ENCODE measurements around the gene LRRC4C.

The LRRC4C gene

DNA sequence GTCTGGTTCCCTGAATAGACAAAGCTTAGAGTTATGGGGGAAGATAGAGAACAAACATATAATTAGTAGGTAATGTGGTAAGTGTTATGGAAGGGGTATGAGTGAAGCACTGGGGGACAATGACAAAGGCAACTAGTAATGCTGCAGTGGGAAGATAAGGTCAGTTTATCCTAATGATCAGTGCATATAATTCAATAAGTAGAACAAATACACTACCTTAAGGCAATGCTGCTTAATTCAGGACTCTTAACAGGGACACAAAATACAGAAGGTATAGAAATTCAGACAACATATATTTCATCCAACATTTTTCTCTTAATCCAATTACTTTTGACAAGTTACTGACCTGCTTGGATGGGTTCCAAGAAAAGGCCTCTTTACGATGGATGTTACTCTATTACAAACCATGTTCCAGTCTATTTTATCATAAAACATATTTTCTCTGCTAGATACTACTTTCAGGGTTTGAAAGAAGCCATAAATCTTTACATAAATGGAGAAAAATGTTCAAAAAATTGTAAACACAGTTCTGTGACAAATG is 1186.2 kb downstream of the LRRC4C start:
- Histone ChIP-seq H3K4me1 (ENCODE audit: control insufficient read depth, insufficient read depth, low read length) (peaks cover 3% of the 10 kb centered on the region), H3K36me3 (ENCODE audit: control insufficient read depth, insufficient read depth, low read length) (no peaks in the 10 kb centered on the region), H3K27me3 (ENCODE audit: control insufficient read depth, insufficient read depth, low read length, poor library complexity, severe bottlenecking) (no peaks in the 10 kb centered on the region), H3K27ac (ENCODE audit: insufficient read depth, low read depth, low read length, poor library complexity, severe bottlenecking) (no peak overlapping the region), H3K4me3 (ENCODE audit: insufficient read depth, low read depth, low read length) (no peak overlapping the region), H3K9me3 (ENCODE audit: control insufficient read depth, low read length) (no peaks in the 10 kb centered on the region)
- 89 to 95% methylated on average over 1 of the region's 1 CpG for WGBS, 2 experiments

DNA sequence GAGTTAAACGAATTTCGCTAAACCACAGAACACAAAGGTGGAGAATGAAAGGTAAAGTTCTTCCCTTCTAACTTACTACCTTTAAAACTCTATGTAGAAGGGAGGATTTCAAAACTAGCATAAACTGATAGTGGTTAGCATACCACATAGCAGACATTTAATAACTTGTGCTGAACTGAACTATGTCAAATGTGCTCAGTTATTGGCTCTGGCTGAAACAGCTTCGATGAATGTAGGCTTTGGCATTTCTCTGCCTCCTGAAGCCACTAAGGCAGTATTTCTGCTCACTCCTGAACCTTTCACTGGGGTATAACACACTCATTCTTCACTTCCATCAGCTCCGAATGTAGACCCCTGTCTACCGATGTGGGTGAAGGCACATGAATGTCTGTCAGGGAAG is 1188.1 kb downstream of the LRRC4C start:
- no peaks in the 10 kb centered on the region for H3K36me3 ChIP-seq (ENCODE audit: control insufficient read depth, insufficient read depth, low read length)
- no peaks in the 10 kb centered on the region for H3K27me3 ChIP-seq (ENCODE audit: control insufficient read depth, insufficient read depth, low read length, poor library complexity, severe bottlenecking)
- peaks cover 3% of the 10 kb centered on the region for H3K4me1 ChIP-seq (ENCODE audit: control insufficient read depth, insufficient read depth, low read length)
- H3K27ac ChIP-seq (ENCODE audit: insufficient read depth, low read depth, low read length, poor library complexity, severe bottlenecking), result no peak overlapping the region
- H3K4me3 ChIP-seq (ENCODE audit: insufficient read depth, low read depth, low read length), result no peak overlapping the region
- 92 to 96% methylated on average over 3 to 4 of the region's 5 CpGs for WGBS, 2 experiments
- no peaks in the 10 kb centered on the region for H3K9me3 ChIP-seq (ENCODE audit: control insufficient read depth, low read length)

GRCh38 chr11:40269865-40270264 is 1189.6 kb downstream of the LRRC4C start:
- Histone ChIP-seq H3K4me1 (ENCODE audit: control insufficient read depth, insufficient read depth, low read length) (peaks cover 3% of the 10 kb centered on the region), H3K9me3 (ENCODE audit: control insufficient read depth, low read length) (no peaks in the 10 kb centered on the region), H3K4me3 (ENCODE audit: insufficient read depth, low read depth, low read length) (no peak overlapping the region), H3K27ac (ENCODE audit: insufficient read depth, low read depth, low read length, poor library complexity, severe bottlenecking) (no peak overlapping the region), H3K36me3 (ENCODE audit: control insufficient read depth, insufficient read depth, low read length) (no peaks in the 10 kb centered on the region), H3K27me3 (ENCODE audit: control insufficient read depth, insufficient read depth, low read length, poor library complexity, severe bottlenecking) (no peaks in the 10 kb centered on the region)
- 91 to 98% methylated on average over 2 of the region's 2 CpGs for WGBS, 2 experiments

DNA sequence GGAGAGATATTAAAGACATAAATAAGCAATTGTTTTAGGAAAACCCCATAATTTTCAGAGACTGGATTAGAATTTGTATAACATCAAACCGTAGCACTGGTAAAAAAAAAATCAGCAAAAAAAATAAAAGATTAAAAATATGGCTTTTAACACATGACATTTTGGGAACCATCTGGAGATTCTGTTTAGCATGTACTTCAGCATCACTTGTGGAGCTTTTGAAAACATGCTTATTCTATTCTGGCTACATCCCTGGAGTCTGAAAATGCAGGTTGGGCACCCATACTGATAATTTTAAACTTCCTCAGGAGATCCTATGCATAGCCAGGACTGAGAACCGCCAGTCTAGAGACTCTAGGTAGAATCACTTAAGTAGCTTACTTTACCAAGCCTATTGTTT is 1190.9 kb downstream of the LRRC4C start:
- Histone ChIP-seq H3K4me1 (ENCODE audit: control insufficient read depth, insufficient read depth, low read length) (no peaks in the 10 kb centered on the region), H3K36me3 (ENCODE audit: control insufficient read depth, insufficient read depth, low read length) (no peaks in the 10 kb centered on the region), H3K27ac (ENCODE audit: insufficient read depth, low read depth, low read length, poor library complexity, severe bottlenecking) (no peak overlapping the region), H3K9me3 (ENCODE audit: control insufficient read depth, low read length) (no peaks in the 10 kb centered on the region), H3K4me3 (ENCODE audit: insufficient read depth, low read depth, low read length) (no peak overlapping the region), H3K27me3 (ENCODE audit: control insufficient read depth, insufficient read depth, low read length, poor library complexity, severe bottlenecking) (no peaks in the 10 kb centered on the region)
- 89 to 90% methylated on average over 1 to 2 of the region's 2 CpGs for WGBS, 2 experiments

DNA sequence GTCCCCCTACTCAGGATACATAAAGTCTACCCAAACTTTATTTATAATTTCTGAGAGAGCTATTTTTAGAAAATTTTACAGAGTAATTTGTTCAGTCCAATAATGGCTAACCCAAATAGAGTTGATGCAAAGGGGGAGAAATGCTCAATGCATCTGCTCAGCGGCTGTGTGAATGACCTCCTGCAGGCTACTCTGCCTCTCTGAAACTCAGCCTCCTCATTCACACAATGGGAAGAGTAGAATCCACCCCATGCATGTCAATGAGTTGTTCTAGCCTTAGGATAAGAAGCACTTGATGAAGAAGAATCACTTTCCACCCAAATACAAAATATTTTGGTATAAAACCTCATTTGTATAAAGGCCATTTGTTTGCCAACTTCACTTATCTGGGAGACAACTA is 1204.0 kb downstream of the LRRC4C start:
- H3K9me3 ChIP-seq (ENCODE audit: control insufficient read depth, low read length), result no peaks in the 10 kb centered on the region
- no peaks in the 10 kb centered on the region for H3K4me1 ChIP-seq (ENCODE audit: control insufficient read depth, insufficient read depth, low read length)
- no peak overlapping the region for H3K4me3 ChIP-seq (ENCODE audit: insufficient read depth, low read depth, low read length)
- no peak overlapping the region for H3K27ac ChIP-seq (ENCODE audit: insufficient read depth, low read depth, low read length, poor library complexity, severe bottlenecking)
- WGBS, 2 experiments, result 10 to 17% methylated on average over 1 of the region's 1 CpG
- no peaks in the 10 kb centered on the region for H3K36me3 ChIP-seq (ENCODE audit: control insufficient read depth, insufficient read depth, low read length)
- H3K27me3 ChIP-seq (ENCODE audit: control insufficient read depth, insufficient read depth, low read length, poor library complexity, severe bottlenecking), result no peaks in the 10 kb centered on the region

DNA sequence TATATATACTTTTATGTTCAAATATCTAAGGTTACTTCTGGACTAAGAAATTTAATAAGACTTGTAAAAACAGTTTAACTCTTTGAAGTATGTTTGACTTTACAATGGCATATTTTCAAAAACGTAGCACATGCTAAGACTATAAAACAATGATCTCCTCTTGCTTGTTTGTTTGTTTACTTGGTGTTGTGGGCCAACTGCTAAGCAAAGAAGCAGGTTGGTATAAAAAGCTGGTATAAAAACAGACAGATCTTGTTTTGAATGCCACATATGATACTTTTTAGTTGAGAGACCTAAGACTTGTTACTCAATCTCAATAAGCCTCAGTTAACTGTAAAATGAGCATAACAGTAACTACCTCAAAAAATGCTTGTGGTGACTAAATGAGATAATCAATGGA is 1206.3 kb downstream of the LRRC4C start:
- no peaks in the 10 kb centered on the region for H3K4me1 ChIP-seq (ENCODE audit: control insufficient read depth, insufficient read depth, low read length)
- H3K36me3 ChIP-seq (ENCODE audit: control insufficient read depth, insufficient read depth, low read length), result no peaks in the 10 kb centered on the region
- H3K4me3 ChIP-seq (ENCODE audit: insufficient read depth, low read depth, low read length), result no peak overlapping the region
- no peaks in the 10 kb centered on the region for H3K9me3 ChIP-seq (ENCODE audit: control insufficient read depth, low read length)
- no peak overlapping the region for H3K27ac ChIP-seq (ENCODE audit: insufficient read depth, low read depth, low read length, poor library complexity, severe bottlenecking)
- WGBS, 2 experiments, result 100% methylated on average over 1 of the region's 1 CpG; no CpG with 5 or more reads in 1 of the 2 experiments
- H3K27me3 ChIP-seq (ENCODE audit: control insufficient read depth, insufficient read depth, low read length, poor library complexity, severe bottlenecking), result no peaks in the 10 kb centered on the region

DNA sequence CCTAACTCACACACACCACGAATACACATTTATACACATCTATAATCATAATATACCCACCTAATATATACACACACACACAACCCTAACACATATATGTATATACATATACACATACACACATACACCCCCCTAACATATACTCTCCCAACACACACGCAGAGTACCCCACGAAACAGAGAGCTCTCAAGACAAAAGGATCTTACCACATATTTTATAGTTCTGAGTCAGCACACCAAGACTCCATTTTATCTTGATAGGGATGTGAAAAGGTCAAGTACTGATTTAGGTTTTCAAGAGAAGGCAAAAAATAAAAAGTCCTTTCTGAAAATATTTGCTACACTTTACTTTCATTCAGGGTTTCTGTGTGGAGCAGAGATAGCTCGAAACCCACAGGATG is 1207.2 kb downstream of the LRRC4C start:
- 94 to 98% methylated on average over 3 to 4 of the region's 4 CpGs for WGBS, 2 experiments
- Histone ChIP-seq H3K9me3 (ENCODE audit: control insufficient read depth, low read length) (no peaks in the 10 kb centered on the region), H3K4me3 (ENCODE audit: insufficient read depth, low read depth, low read length) (no peak overlapping the region)

DNA sequence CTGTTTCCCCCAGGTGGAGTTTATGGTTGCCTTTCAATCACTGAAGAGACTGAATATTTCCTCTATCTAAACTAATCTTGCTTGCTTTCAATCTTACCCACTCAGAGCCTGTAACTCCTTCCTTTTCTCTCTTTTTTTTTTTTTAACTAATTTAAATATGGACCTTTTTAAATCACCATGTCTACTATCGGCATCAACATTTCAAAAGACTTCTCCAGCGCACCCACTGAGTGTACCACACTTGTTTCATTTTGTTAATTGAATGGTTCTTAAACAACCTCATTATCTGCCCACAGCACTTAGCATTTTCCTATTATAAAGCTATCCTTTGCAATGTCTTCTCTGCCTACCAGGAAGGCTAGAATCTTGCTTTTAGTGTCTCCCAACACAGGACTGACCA is 1212.5 kb downstream of the LRRC4C start:
- Histone ChIP-seq H3K36me3 (ENCODE audit: control insufficient read depth, insufficient read depth, low read length) (no peaks in the 10 kb centered on the region), H3K27ac (ENCODE audit: insufficient read depth, low read depth, low read length, poor library complexity, severe bottlenecking) (no peak overlapping the region), H3K4me1 (ENCODE audit: control insufficient read depth, insufficient read depth, low read length) (no peaks in the 10 kb centered on the region)

More for the DNA sequence above, 1207.2 kb downstream of the LRRC4C start:
- H3K4me1 ChIP-seq (ENCODE audit: control insufficient read depth, insufficient read depth, low read length), result no peaks in the 10 kb centered on the region
- no peaks in the 10 kb centered on the region for H3K36me3 ChIP-seq (ENCODE audit: control insufficient read depth, insufficient read depth, low read length)
- no peaks in the 10 kb centered on the region for H3K27me3 ChIP-seq (ENCODE audit: control insufficient read depth, insufficient read depth, low read length, poor library complexity, severe bottlenecking)
- H3K27ac ChIP-seq (ENCODE audit: insufficient read depth, low read depth, low read length, poor library complexity, severe bottlenecking), result no peak overlapping the region

GRCh38 chr11:40241524-40242051 is 1217.9 kb downstream of the LRRC4C start:
- Histone ChIP-seq H3K27ac (ENCODE audit: insufficient read depth, low read depth, low read length, poor library complexity, severe bottlenecking) (no peak overlapping the region), H3K4me3 (ENCODE audit: insufficient read depth, low read depth, low read length) (no peak overlapping the region), H3K27me3 (ENCODE audit: control insufficient read depth, insufficient read depth, low read length, poor library complexity, severe bottlenecking) (no peaks in the 10 kb centered on the region), H3K36me3 (ENCODE audit: control insufficient read depth, insufficient read depth, low read length) (no peaks in the 10 kb centered on the region), H3K4me1 (ENCODE audit: control insufficient read depth, insufficient read depth, low read length) (no peaks in the 10 kb centered on the region), H3K9me3 (ENCODE audit: control insufficient read depth, low read length) (no peaks in the 10 kb centered on the region)

More for the DNA sequence above, 1212.5 kb downstream of the LRRC4C start:
- Histone ChIP-seq H3K27me3 (ENCODE audit: control insufficient read depth, insufficient read depth, low read length, poor library complexity, severe bottlenecking) (no peaks in the 10 kb centered on the region), H3K4me3 (ENCODE audit: insufficient read depth, low read depth, low read length) (no peak overlapping the region), H3K9me3 (ENCODE audit: control insufficient read depth, low read length) (no peaks in the 10 kb centered on the region)
- 0 to 11% methylated on average over 2 of the region's 2 CpGs for WGBS, 2 experiments

DNA sequence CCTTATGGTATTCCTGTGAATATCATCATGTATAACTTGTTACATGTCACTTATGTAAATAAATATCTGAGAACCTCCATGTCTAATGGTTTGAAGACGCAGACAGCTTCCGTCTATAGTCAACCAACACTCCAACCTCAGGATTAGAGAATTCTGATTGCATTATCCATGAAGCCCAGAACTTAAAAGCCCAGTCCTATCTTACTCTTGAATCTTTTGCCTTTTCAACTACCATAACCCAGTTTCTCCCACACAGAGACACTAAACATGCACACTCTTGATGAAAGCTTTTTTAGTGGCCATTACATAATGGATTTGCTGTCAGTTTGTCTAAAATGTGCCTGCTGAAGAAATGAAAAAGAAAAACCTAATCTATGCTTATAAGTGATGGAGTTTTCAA is 1219.2 kb downstream of the LRRC4C start:
- no peaks in the 10 kb centered on the region for H3K36me3 ChIP-seq (ENCODE audit: control insufficient read depth, insufficient read depth, low read length)
- H3K4me1 ChIP-seq (ENCODE audit: control insufficient read depth, insufficient read depth, low read length), result no peaks in the 10 kb centered on the region
- H3K27me3 ChIP-seq (ENCODE audit: control insufficient read depth, insufficient read depth, low read length, poor library complexity, severe bottlenecking), result no peaks in the 10 kb centered on the region
- WGBS, 2 experiments, result 94 to 96% methylated on average over 2 of the region's 2 CpGs
- H3K9me3 ChIP-seq (ENCODE audit: control insufficient read depth, low read length), result no peaks in the 10 kb centered on the region
- no peak overlapping the region for H3K27ac ChIP-seq (ENCODE audit: insufficient read depth, low read depth, low read length, poor library complexity, severe bottlenecking)
- H3K4me3 ChIP-seq (ENCODE audit: insufficient read depth, low read depth, low read length), result no peak overlapping the region

- H3K9me3 ChIP-seq (ENCODE audit: control insufficient read depth, low read length), result no peaks in the 10 kb centered on the region
- no peaks in the 10 kb centered on the region for H3K36me3 ChIP-seq (ENCODE audit: control insufficient read depth, insufficient read depth, low read length)
- no peaks in the 10 kb centered on the region for H3K27me3 ChIP-seq (ENCODE audit: control insufficient read depth, insufficient read depth, low read length, poor library complexity, severe bottlenecking)
- no peaks in the 10 kb centered on the region for H3K4me1 ChIP-seq (ENCODE audit: control insufficient read depth, insufficient read depth, low read length)
- H3K27ac ChIP-seq (ENCODE audit: insufficient read depth, low read depth, low read length, poor library complexity, severe bottlenecking), result no peak overlapping the region
- WGBS, 2 experiments, result 96% methylated on average over 2 to 3 of the region's 3 CpGs
- no peak overlapping the region for H3K4me3 ChIP-seq (ENCODE audit: insufficient read depth, low read depth, low read length)
These were observed 1222.9 kb downstream of the LRRC4C start for GRCh38 chr11:40236526-40236925.
